ENCODE measurements around the gene NRAP.

NRAP gene

GRCh38 chr10:113605268-113605978, 58.4 kb downstream of the NRAP start:
- DNase-seq, result no peak

- DNase-seq, result no peak
Observed at GRCh38 chr10:113604572-113604971, 59.3 kb downstream of the NRAP start.

GRCh38 chr10:113603057-113603777, 60.6 kb downstream of the NRAP start:
- no peak for DNase-seq

- no peak for DNase-seq
Observed at GRCh38 chr10:113600569-113600968, 63.3 kb downstream of the NRAP start.

GRCh38 chr10:113594652-113595051, 69.2 kb downstream of the NRAP start:
- no peak for DNase-seq

GRCh38 chr10:113592380-113592779, 71.5 kb downstream of the NRAP start:
- DNase-seq, result no peak

GRCh38 chr10:113590581-113590980, 73.3 kb downstream of the NRAP start:
- no peak for DNase-seq

GRCh38 chr10:113589201-113589770, 74.6 kb downstream of the NRAP start:
- DNase-seq, result no peak

- DNase-seq, result peak; percentile 1
Observed at GRCh38 chr10:113585949-113586348, 77.9 kb downstream of the NRAP start.

GRCh38 chr10:113583571-113583970, 80.3 kb downstream of the NRAP start:
- DNase-seq, result no peak

- DNase-seq, result no peak
Observed at GRCh38 chr10:113581092-113581491, 82.7 kb downstream of the NRAP start.

GRCh38 chr10:113578773-113579172, 85.1 kb downstream of the NRAP start:
- no peak for DNase-seq

- peak; percentile 75 for DNase-seq
Observed at GRCh38 chr10:113576852-113577251, 87.0 kb downstream of the NRAP start.

- no peak for DNase-seq
Observed at GRCh38 chr10:113573368-113573767, 90.5 kb downstream of the NRAP start.

GRCh38 chr10:113572520-113573290, 91.1 kb downstream of the NRAP start:
- no peak for DNase-seq

- DNase-seq, result no peak
Observed at GRCh38 chr10:113569576-113569975, 94.3 kb downstream of the NRAP start.

GRCh38 chr10:113566888-113567287, 97.0 kb downstream of the NRAP start:
- no peak for DNase-seq

- DNase-seq, result no peak
Observed at GRCh38 chr10:113565364-113565763, 98.5 kb downstream of the NRAP start.

- DNase-seq, result peak; percentile 86
Observed at GRCh38 chr10:113563306-113564088, 100.3 kb downstream of the NRAP start.

- DNase-seq, result peak; percentile 3
Observed at GRCh38 chr10:113562704-113563103, 101.1 kb downstream of the NRAP start.

- no peak for DNase-seq
Observed at GRCh38 chr10:113562069-113562468, 101.8 kb downstream of the NRAP start.

GRCh38 chr10:113561214-113561613, 102.6 kb downstream of the NRAP start:
- DNase-seq, result no peak

- DNase-seq, result no peak
Observed at GRCh38 chr10:113560071-113560470, 103.8 kb downstream of the NRAP start.

Data from hematopoietic multipotent progenitor cell treated with erythropoietin and hydrocortisone succinate and interleukin-3 and kit ligand, for 6 days (in vitro differentiated cells).